Measurements from ENCODE around the gene PTPRG.

- no peak for TF ChIP-seq CTCF (optimal IDR thresholded peaks at IDR 0.05 in 1 of 3, IDR thresholded peaks at IDR 0.05 in 1 of 3, conservative IDR thresholded peaks at IDR 0.05 in 1 of 3; ENCODE audit: extremely low read depth in 1 of 3, insufficient read depth in 2 of 3, low read length in 3 of 3)
- no peak for TF ChIP-seq EZH2 (IDR thresholded peaks at IDR 0.05; ENCODE audit: low read length)
Measured at GRCh38 chr3:61615643-61616042, 54.3 kb downstream of the PTPRG start.

Measured in keratinocyte (primary cell).